Subcutaneous preadipocyte (primary cell): ENCODE results near the gene OXGR1. TPM values are rescaled to one million over a fixed set of nuclear protein-coding genes. Genes with fewer than 3 reads are reported as not detected.

Experiments
- small RNA-seq: library from RNA; depleted of rRNA; stranded (forward); fragments of <200 nt; gene quantifications from one replicate; pipeline ENCODE3, GENCODE V24; 2012
- total RNA-seq: library from RNA; depleted of rRNA; stranded (reverse); fragments of >200 nt; gene quantifications from 2 replicates; pipeline ENCODE4 v1.2.3, GENCODE V29; 2012

The OXGR1 gene
- not detected in 2 replicates for total RNA-seq

GRCh38 chr13:96994017-96994857 lies at the start of gene OXGR1:
TSS of gene OXGR1 (minus strand) at chr13:96994476. CDS start at chr13:96987759, 6,717 bp downstream.

Small RNA genes lying within 50 kb of the gene (small RNA-seq; reads per million reads assigned to genes)
- not detected for gene RN7SKP7

Other genes starting within 250 kb of the OXGR1 start
- 23.5 and 32.1 TPM in 2 replicates for gene MBNL2, start 227.9 kb upstream of the OXGR1 start, total RNA-seq